Myometrial cell (primary cell): ENCODE results near the gene SPTB. TPM values are rescaled to one million over a fixed set of nuclear protein-coding genes. Genes with fewer than 3 reads are reported as not detected.

Source experiments
- total RNA-seq: library from RNA; depleted of rRNA; stranded (reverse); fragments of >200 nt; gene quantifications from 2 replicates; pipeline ENCODE4 v1.2.3, GENCODE V29; 2015

SPTB gene
- total RNA-seq, result under 0.01 TPM in 1 of 2 replicates, not detected in the other

GRCh38 chr14:64879635-64880220 is at the start of gene SPTB:
Gene SPTB, minus strand, starts transcription at chr14:64879907. Its CDS starts 56,813 bp downstream, at chr14:64823094.

GRCh38 chr14:64914237-64915028 is 34.7 kb upstream of the SPTB start, which contains the start of gene CHURC1:
Gene CHURC1, plus strand, starts transcription at chr14:64914455. Its CDS starts 41 bp downstream, at chr14:64914496.

DNA sequence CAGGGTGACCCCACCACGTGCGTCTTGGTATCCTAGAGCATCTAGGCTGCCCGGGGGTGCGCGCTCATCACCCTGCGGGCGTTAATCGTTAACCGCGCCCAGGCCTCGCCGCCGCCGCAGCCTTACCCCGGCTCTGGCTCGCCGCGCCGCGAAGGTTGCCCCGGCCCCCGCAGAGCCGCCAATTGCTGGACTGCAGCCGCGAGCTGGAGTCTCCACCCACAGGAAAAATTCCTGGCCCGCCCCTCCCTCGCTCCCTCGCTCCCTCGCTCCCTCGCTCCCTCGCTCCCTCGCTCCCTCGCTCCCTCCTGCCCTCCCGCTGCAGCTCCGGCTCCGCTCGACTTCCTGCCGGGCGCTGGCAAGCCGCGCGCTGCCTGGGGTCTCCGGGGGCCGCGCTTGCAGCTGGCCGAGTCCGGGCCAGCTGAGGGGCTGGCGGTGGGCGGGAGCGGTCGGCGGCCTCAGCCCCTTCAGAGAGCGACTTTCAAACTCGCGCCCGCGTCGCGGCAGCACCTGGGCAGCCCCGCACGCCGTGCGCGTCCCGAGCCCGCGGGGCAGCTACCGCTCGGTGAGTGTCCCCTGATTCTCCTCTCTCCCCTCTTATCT is 175.5 kb downstream of the SPTB start, which contains the start of gene PLEKHG3:
Gene PLEKHG3, plus strand, starts transcription at position 282 of the 600 bp plus-strand sequence. CDS start 23,208 bp downstream, outside the sequence.

Other genes with a start within 250 kb of the SPTB start
- 2.3 and 2.6 TPM in 2 replicates for gene PLEKHG3, start 175.5 kb downstream of the SPTB start, total RNA-seq
- gene CHURC1, start 34.5 kb upstream of the SPTB start, total RNA-seq, result 38.1 and 52.5 TPM in 2 replicates
- gene GPX2, start 62.8 kb upstream of the SPTB start, total RNA-seq, result not detected in 2 replicates
- gene RAB15, start 92.4 kb upstream of the SPTB start, total RNA-seq, result 3.2 and 3.7 TPM in 2 replicates
- 11.7 and 13.5 TPM in 2 replicates for gene FNTB, start 107.0 kb upstream of the SPTB start, total RNA-seq
- 27.7 and 31.2 TPM in 2 replicates for gene MAX, start 222.6 kb upstream of the SPTB start, total RNA-seq